Stimulated activated CD4-positive, alpha-beta T cell treated with anti-CD3 and anti-CD28 coated beads, Interleukin-2, amount 100 ng/mL, for 4 hours (primary cell): ENCODE data around the gene ESF1.

Experiments used
- DNase-seq: peaks from one replicate; pipeline ENCODE4 v3.0.0-alpha.2; 2020; ENCODE audit warnings: low read depth

Gene ESF1, protein sequence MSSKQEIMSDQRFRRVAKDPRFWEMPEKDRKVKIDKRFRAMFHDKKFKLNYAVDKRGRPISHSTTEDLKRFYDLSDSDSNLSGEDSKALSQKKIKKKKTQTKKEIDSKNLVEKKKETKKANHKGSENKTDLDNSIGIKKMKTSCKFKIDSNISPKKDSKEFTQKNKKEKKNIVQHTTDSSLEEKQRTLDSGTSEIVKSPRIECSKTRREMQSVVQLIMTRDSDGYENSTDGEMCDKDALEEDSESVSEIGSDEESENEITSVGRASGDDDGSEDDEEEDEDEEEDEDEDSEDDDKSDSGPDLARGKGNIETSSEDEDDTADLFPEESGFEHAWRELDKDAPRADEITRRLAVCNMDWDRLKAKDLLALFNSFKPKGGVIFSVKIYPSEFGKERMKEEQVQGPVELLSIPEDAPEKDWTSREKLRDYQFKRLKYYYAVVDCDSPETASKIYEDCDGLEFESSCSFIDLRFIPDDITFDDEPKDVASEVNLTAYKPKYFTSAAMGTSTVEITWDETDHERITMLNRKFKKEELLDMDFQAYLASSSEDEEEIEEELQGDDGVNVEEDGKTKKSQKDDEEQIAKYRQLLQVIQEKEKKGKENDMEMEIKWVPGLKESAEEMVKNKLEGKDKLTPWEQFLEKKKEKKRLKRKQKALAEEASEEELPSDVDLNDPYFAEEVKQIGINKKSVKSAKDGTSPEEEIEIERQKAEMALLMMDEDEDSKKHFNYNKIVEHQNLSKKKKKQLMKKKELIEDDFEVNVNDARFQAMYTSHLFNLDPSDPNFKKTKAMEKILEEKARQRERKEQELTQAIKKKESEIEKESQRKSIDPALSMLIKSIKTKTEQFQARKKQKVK

DNA sequence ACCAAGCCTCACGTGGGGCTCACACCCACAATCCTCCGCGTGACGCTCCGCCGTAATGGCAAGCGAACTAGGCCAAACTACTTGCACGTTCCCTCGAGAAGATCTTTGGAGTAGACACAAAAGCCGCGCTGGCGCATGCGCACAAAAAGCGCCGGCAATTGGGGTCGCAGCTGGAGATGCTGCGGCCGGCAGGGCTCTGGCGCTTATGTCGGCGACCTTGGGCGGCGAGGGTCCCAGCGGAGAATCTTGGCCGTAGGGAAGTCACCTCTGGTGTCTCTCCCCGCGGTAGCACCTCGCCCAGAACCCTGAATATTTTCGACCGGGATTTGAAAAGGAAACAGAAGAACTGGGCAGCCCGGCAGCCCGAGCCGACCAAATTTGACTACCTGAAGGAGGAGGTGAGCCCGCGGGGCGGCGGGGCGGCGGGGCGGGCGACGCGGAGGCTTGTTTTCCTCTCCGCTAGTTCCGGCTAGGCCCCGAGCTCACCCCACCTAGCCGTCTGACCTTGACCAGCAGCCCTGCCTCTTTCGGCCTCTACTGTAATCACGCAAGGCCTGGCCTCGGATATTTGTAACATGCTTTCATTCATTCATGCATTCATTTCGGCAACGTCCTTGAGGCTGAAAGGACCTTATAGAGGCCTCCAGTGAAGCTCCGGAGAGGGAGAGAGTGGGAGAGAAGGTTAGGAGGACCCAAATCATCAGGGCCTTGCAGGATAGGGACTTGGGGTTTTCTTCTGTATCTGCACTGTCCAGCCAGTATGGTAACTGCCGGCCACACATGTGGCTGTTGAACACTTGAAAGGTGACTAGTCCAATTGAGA, at the start of gene ESF1, which contains the start of gene NDUFAF5:
TSS of gene ESF1 (minus strand) at position 27 of the 823 bp plus-strand sequence. CDS start 1,779 bp downstream, outside the sequence.
TSS of gene NDUFAF5 (plus strand) at position 136 of the 823 bp plus-strand sequence. CDS start at position 177, 41 bp downstream.
- peak; percentile 90 for DNase-seq

- no peak for DNase-seq
Observed at GRCh38 chr20:13831476-13831875, 46.8 kb upstream of the ESF1 start.

DNA sequence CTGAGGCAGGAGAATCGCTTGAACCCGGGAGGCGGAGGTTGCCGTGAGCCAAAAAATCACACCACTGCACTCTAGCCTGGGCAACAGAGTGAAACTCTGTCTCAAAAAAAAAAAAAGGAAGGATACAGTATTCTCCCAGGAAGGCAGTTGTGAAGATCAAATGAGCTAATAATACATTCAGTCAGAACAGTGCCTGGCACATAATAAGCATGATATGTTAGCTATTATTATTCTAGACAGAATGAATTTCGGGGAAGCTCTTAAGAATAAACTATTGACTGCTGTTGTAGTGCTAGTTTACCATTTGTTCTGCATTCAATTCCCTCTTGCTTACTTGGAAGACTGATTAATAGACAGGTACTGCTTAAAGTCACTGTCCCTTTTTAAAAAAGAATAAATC, 40.7 kb upstream of the ESF1 start:
- DNase-seq, result no peak

- DNase-seq, result no peak
Observed at GRCh38 chr20:13824459-13824858, 39.7 kb upstream of the ESF1 start.

GRCh38 chr20:13822459-13822858, 37.7 kb upstream of the ESF1 start:
- DNase-seq, result no peak

- no peak for DNase-seq
Observed at GRCh38 chr20:13821876-13822275, 37.2 kb upstream of the ESF1 start.

DNA sequence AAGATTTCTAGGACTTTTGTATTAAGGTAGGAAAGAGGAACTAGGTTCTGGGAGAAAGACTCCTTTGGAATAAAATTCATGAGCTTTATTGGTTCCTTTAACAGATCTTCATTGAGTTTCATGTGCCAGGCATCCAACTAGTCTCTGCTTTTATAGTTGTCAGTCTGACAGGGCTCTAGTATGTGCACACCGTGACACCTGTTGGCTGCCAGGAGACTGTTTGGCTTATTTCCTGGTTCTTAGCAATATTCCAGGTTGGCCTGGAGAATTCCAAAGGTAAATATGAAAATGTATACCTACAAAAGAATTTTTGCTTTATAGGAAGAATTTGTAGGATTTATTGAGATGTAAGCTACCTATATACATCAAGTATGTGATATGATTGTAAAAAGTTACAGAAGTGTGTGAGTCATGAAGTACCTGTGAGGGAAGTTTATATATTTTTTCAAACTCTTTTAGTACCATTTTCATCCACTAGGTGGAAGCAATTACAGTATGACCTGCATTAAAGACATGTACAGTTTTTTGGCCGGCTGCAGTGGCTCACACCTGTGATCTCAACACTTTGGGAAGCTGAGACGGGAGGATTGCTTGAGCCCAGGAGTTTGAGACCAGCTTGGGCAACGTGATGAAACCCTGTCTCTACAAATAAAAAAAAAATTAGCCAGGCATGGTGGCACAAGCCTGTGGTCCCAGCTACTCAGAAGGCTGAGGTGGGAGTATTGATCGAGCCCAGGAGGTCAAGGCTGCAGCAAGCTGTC, 35.3 kb upstream of the ESF1 start:
- DNase-seq, result no peak

DNA sequence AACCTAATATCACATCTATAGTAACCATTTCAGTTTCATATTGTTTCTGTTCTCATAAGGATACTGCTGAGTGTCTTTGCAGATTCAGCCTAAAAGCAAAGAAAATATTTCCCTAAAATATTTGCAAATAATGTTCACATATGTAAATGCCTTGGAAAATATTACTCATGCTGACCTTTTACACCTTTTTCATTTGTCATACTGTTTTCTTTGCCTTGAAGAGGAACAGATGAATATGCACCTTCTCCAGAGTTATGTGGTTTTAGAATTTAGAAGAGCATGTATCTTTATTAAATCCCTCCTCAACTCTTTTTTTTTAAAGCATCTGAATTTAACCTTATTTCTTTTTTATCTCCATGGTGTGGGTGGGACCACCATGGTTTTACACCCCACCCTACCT, 32.6 kb upstream of the ESF1 start:
- DNase-seq, result no peak

- no peak for DNase-seq
Observed at GRCh38 chr20:13816757-13817156, 32.0 kb upstream of the ESF1 start.

DNA sequence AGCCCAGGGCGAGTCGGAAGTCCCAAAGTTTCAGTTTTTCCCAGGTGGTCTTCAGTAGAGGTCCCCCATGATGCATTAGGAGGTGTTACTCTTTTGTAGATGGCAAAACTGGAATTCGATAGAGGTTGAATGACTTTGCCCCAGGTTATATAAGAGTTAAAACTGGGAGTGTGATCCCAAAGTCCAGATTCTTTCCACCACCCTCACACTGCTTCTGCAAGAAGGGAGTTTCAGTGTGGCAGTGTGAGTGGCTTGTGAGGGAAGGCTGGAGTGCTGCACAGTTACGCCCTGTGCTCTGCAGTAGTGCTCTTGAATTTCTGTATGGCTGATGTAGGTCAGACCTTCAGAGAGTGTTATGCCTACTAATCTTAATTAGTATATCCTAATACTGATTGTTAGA, 30.0 kb upstream of the ESF1 start:
- no peak for DNase-seq

- no peak for DNase-seq
Observed at GRCh38 chr20:13813910-13814309, 29.2 kb upstream of the ESF1 start.

DNA sequence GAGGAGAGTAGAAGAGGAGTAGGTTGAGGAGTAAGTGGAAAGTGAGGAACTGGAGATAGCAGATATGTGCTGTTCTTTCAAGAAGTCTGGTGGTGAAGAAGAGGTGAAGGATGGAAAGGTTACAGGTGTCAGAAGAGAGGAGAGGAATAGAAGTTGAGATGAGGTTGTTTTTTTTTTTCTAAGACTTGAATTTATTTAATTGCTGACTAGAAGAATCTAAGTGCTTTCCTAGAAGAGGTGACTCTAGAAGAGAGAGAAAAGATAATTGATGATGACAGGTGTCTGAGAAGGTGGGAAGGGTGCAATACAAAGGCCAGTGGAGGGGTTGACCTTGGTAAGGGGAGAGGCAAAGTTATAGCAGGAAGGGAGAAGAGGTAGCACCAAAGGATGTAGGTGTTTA, 25.7 kb upstream of the ESF1 start:
- no peak for DNase-seq

- no peak for DNase-seq
Observed at GRCh38 chr20:13809855-13810254, 25.1 kb upstream of the ESF1 start.

DNA sequence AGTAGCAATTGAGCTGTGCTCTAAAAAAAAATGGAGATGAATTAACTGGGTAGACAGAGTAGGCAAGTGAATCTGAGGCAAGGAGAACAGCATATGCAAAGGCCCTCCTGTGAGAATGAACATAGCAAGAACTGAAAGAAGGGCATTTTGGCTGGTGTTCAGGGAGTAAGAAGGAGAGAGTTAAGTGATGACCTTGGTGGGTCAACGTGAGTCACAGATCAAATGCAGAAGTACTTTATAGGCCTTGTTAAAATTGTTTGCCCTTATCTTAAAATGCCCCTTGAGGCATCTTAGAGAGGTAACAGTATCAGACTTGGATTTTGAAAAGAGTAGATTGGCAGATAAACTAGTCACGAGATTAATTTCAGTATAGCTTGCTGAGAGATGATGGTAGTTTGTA, 24.7 kb upstream of the ESF1 start:
- DNase-seq, result no peak

- no peak for DNase-seq
Observed at GRCh38 chr20:13800728-13801134, 16.0 kb upstream of the ESF1 start.

GRCh38 chr20:13799974-13800373, 15.3 kb upstream of the ESF1 start:
- no peak for DNase-seq

DNA sequence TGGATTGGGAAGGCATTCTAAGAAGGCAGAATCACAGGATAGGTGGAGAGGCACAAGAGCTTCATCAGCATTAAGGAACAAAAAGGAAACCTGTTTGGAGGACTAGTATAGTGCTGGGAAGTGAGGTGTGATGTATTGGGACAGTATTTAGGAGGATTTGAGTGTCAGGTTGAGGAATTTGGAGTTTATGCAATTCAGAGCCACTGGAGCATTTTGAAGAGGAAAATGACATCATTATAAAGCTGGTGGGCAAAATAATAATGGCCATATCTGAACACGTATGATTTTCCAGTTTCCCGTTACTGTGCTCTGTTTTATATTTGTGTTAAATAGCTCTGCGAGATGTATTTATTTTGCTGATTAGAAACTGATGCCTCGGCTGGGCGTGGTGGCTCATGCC, 14.3 kb upstream of the ESF1 start:
- no peak for DNase-seq

DNA sequence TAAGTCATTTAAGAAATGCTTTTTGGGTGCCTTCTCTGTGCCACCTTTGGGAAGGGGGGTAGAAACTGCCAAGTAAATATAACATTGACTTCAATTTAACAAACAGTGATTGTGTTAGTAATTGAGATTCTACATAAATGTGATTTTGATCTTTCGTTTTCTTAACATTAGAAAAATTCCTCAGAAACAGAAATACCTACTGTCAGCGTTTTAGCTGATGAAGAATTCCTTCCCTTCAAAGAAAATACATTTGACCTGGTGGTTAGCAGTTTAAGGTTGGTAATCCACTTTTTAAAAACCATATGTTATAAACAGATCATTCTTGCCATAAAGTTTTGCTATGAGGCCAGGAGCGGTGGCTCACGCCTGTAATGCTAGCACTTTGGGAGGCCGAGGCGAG, 9.9 kb upstream of the ESF1 start:
- DNase-seq, result no peak

DNA sequence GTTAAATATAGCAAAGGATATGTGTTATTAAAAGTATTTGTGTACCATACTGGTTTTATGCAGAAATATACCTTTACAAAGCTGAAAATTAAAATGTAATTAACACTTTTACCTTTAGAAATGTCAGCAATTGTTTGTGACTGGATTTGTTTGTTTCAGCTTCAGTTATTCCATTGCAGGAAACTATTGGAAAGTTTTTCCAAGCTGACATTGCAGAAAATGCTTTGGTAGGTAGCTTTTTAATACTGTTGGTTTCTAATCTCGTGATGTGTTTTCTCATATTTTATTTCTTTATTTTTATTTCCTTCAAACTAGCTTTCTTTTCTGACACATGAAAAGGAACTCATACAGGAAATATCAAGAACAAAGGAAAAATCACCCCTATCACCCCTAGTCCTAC, 8.3 kb upstream of the ESF1 start:
- no peak for DNase-seq

DNA sequence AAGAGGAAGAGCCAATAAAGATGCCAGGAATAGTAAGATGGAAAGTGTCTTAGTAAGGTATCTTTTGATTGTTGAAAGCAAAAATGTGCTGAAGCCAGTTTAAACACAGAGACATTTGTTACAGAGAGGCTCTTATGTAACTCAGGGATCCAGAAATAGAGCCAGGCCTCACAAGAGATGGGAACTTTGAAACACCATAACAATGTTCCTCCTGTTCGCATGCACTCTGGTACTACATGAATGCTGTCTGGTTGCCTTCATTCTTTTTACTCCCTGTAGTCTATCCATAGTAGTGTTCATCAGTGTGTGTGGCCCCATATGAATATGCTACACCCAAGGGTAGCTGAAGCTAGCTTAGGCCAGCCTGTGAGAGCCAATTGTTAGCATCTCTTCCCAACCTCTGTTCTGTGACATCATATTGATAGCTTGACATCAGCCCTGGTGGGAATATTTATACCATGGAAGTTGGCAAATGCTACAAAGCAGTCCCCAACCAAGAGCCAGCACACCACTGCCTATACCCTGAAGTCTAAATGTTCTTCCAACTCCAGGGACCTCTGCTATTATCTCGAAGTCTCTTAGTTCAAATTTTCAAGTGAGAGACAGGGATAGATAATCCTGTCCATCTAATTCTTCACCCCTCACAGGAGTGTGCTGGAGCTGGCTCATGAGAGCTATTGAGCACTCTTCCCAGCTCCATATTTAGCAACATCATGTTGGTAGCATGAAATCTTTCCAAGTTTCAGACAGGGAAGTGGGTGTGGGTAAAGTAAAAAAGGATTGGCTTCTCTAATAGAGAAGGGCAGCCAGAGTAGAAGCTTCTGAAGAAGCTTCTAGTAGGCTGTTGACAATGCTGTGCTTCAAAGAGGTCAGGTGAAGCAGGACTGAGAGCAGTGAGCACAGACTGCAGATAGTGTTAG, 7.1 kb upstream of the ESF1 start:
- no peak for DNase-seq
